ENCODE results near the gene CARD9.

DNA sequence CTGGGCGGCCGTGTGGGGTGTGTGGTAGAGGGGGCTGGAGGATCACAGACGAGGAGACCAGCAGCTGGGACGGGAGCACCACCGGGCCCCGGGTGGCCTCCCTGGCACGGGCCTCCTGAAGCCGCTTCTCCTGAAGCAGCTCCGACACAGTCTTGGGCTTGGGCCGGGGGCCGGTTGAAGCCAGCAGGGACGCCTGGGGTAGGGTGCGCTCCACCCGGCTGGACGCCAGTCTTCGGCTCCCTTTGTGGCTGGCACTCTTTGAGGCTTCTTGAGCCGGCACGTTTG, 5.5 kb upstream of the CARD9 start:
- TF ChIP-seq EZH2 (IDR thresholded peaks at IDR 0.05; ENCODE audit: insufficient read depth, poor library complexity, severe bottlenecking) (no peak), EZH2phosphoT487 (IDR thresholded peaks at IDR 0.05; ENCODE audit: insufficient read depth, low read depth) (no peak)
